Thoracic aorta (tissue), 2 donors: ENCODE data around the gene VAPA. TPM values are rescaled to one million over a fixed set of nuclear protein-coding genes. Genes with fewer than 3 reads are reported as not detected.

Experiments
- ATAC-seq: fragments of 150-250 bp; one replicate; pipeline ENCODE4 v1.8.0; 2017; ENCODE audit warnings: low read depth; ENCODE audit not compliant: insufficient number of reproducible peaks, low FRiP score
- DNase-seq: peaks from one replicate; pipeline ENCODE4 v3.0.0-alpha.2; 2020; ENCODE audit warnings: low spot score
- H3K27ac ChIP-seq, 2 donors: fragments of 200-600 bp; sonication (generic); 1 replicate in 1 of 2; 2 replicates in 1 of 2; pipeline ENCODE4 v1.5.1; 2016; ENCODE audit warnings: mild to moderate bottlenecking in 2 of 2, moderate library complexity in 2 of 2
- H3K27me3 ChIP-seq: fragments of 200-600 bp; sonication (generic); replicated peaks from 2 replicates; pipeline ENCODE4 v1.6.0; 2016; ENCODE audit warnings: mild to moderate bottlenecking; ENCODE audit not compliant: insufficient read depth
- H3K36me3 ChIP-seq: fragments of 200-600 bp; sonication (generic); one replicate; pipeline ENCODE4 v1.5.1; 2016
- H3K4me1 ChIP-seq, 2 donors: fragments of 200-600 bp; sonication (generic); 1 replicate in 1 of 2; 2 replicates in 1 of 2; pipeline versions ENCODE4 v1.5.1 to v1.6.0; 2016; ENCODE audit warnings: low read depth in 2 of 2, mild to moderate bottlenecking in 1 of 2; ENCODE audit not compliant: control insufficient read depth in 1 of 2
- H3K4me3 ChIP-seq: fragments of 200-600 bp; sonication (generic); 2 replicates; pipeline ENCODE4 v1.5.1; 2016; ENCODE audit warnings: mild to moderate bottlenecking
- H3K9me3 ChIP-seq: fragments of 200-600 bp; sonication (generic); 2 replicates; pipeline ENCODE4 v1.5.1; 2016
- total RNA-seq, 2 donors: library from RNA; depleted of rRNA; stranded (reverse); fragments of >200 nt; gene quantifications; one replicate each; pipeline versions ENCODE4 v1.1.0 to v1.2.3, GENCODE V29; 2016
- TF ChIP-seq, protein P1 (sequence below): fragments of 200-600 bp; sonication (generic); IDR thresholded peaks from one replicate; pipeline ENCODE4 v1.5.1; 2019; ENCODE audit warnings: antibody characterized with exemption

The VAPA gene
- total RNA-seq: 100 to 1,000 TPM; 171 to 195 TPM

DNA sequence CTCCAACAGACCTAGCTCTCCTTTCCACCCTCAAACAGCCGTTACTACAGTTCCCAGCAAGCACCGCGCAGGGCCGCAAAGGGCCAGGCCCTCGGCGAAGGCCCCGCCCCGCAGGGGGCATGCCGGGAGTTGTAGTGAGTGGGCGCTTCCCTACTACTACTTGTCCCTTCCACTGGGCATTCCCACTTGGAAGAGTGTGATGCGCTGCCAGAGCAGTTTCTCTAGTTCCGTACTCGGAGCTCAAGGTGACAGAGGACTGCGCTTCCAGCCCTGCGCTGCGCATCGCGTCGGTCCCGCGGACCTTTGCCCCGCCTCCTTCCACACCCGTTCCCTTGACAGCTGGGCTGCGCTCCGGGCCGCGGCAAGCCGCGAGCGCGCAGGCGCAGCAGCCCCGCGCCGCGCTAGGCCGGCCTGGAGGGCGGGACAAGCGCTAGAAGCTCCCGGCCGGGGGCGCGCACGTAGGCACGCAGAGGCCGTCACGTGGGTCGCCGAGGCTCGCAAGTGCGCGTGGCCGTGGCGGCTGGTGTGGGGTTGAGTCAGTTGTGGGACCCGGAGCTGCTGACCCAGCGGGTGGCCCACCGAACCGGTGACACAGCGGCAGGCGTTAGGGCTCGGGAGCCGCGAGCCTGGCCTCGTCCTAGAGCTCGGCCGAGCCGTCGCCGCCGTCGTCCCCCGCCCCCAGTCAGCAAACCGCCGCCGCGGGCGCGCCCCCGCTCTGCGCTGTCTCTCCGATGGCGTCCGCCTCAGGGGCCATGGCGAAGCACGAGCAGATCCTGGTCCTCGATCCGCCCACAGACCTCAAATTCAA lies at the start of gene VAPA:
Gene VAPA (plus strand): TSS at position 491 of the 808 bp plus-strand sequence. CDS start 241 bp downstream, at position 732.
- Histone ChIP-seq H3K4me3 (peak within 1 kb of the TSS; percentile 94), H3K36me3 (no peaks in the 10 kb centered on the region), H3K27ac (peak within 1 kb of the TSS; percentile 98 to 99), H3K9me3 (no peaks in the 10 kb centered on the region), H3K27me3 (no peaks in the 10 kb centered on the region), H3K4me1 (peaks cover 18 to 38% of the 10 kb centered on the region in 2 donors)
- DNase-seq (peak; percentile 85), ATAC-seq (peak; percentile 94)
- TF ChIP-seq, protein P1, sequence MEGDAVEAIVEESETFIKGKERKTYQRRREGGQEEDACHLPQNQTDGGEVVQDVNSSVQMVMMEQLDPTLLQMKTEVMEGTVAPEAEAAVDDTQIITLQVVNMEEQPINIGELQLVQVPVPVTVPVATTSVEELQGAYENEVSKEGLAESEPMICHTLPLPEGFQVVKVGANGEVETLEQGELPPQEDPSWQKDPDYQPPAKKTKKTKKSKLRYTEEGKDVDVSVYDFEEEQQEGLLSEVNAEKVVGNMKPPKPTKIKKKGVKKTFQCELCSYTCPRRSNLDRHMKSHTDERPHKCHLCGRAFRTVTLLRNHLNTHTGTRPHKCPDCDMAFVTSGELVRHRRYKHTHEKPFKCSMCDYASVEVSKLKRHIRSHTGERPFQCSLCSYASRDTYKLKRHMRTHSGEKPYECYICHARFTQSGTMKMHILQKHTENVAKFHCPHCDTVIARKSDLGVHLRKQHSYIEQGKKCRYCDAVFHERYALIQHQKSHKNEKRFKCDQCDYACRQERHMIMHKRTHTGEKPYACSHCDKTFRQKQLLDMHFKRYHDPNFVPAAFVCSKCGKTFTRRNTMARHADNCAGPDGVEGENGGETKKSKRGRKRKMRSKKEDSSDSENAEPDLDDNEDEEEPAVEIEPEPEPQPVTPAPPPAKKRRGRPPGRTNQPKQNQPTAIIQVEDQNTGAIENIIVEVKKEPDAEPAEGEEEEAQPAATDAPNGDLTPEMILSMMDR: no peak

DNA sequence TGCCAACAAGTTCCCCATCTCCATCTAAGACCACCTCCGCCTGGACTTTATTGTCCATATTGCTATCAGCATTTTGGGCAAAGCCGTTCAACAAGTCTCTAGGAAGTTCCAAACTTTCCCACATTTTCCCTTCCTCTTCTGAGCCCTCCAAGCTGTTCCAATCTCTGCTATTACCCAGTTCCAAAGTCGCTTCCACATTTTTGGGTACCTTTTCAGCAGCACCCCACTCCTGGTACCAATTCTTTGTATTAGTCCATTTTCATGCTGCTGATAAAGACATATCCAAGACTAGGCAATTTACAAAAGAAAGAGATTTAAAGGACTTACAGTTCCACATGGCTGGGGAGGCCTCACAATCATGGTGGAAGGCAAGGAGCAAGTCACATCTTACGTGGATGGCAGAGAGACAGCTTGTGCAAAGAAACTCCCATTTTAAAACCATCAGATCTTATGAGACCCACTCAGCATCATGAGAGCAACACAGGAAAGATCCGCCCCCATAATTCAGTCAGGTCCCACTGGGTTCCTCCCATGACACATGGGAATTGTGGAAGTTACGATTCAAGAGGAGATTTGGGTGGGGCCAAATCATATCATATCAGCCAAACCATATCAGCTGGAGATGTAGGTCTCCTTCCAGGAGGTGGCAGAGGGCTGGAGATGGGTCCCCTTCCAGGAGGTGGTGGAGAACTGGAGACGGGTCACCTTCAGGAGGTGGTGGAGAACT lies 47.9 kb upstream of the VAPA start:
- no peak for ATAC-seq
- DNase-seq: no peak
- Histone ChIP-seq H3K9me3 (no peaks in the 10 kb centered on the region), H3K27ac (no peak overlapping the region), H3K27me3 (no peaks in the 10 kb centered on the region), H3K36me3 (peaks cover 5% of the 10 kb centered on the region), H3K4me1 (peaks cover 3 to 5% of the 10 kb centered on the region in 2 donors), H3K4me3 (no peak overlapping the region)
- TF ChIP-seq, protein P1: no peak

DNA sequence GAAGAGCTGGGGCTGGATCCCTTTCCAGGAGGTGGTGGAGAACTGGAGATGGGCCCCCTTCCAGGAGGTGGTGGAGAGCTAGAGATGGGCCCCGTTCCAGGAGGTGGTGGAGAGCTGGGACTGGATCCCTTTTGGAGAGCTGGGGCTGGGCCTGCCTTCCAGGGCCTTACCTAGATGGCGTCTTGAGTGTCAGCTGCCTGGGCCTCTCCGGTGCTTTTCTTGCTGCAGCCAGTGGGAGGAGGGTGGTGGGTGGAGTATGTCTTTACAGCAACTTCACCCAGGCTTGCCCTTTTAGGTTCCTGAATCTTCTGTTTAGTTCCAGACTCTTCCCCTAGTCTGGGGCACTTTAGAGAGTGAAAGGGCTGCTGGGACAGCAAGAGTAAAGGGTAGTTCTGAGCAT lies 47.2 kb upstream of the VAPA start:
- no peaks in the 10 kb centered on the region for H3K27me3 ChIP-seq
- TF ChIP-seq, protein P1: no peak
- no peak overlapping the region for H3K4me3 ChIP-seq
- no peak for DNase-seq
- H3K27ac ChIP-seq: no peak overlapping the region
- peaks cover 5% of the 10 kb centered on the region for H3K36me3 ChIP-seq
- peaks cover 3 to 5% of the 10 kb centered on the region in 2 donors for H3K4me1 ChIP-seq
- ATAC-seq: no peak
- no peaks in the 10 kb centered on the region for H3K9me3 ChIP-seq

- H3K36me3 ChIP-seq: peaks cover 1% of the 10 kb centered on the region
These were observed 46.7 kb upstream of the VAPA start for GRCh38 chr18:9867071-9867594.

More at GRCh38 chr18:9867071-9867594, 46.7 kb upstream of the VAPA start:
- TF ChIP-seq, protein P1: no peak
- no peak overlapping the region for H3K27ac ChIP-seq
- ATAC-seq (no peak), DNase-seq (no peak)
- H3K27me3 ChIP-seq: no peaks in the 10 kb centered on the region
- H3K4me3 ChIP-seq: no peak overlapping the region
- peaks cover 3 to 5% of the 10 kb centered on the region in 2 donors for H3K4me1 ChIP-seq
- no peaks in the 10 kb centered on the region for H3K9me3 ChIP-seq
